Measurements from ENCODE around the gene CFAP74.

Gene CFAP74

GRCh38 chr1:2031546-2032540, 28.3 kb upstream of the CFAP74 start:
- H3K9ac ChIP-seq (ENCODE audit: low read depth, low read length): no peak overlapping the region
- peaks cover 3% of the 10 kb centered on the region; the same call in 1 of the 2 replicates for H3K4me1 ChIP-seq (ENCODE audit: insufficient read depth, low read length)
- H3K9me3 ChIP-seq (ENCODE audit: control insufficient read depth, insufficient read depth, low read length): no peaks in the 10 kb centered on the region
- H3K36me3 ChIP-seq (ENCODE audit: insufficient read depth, low read length): no peaks in the 10 kb centered on the region

- no peak overlapping the region for H3K9ac ChIP-seq (ENCODE audit: low read depth, low read length)
- H3K9me3 ChIP-seq (ENCODE audit: control insufficient read depth, insufficient read depth, low read length): no peaks in the 10 kb centered on the region
- H3K4me1 ChIP-seq (ENCODE audit: insufficient read depth, low read length): peaks cover 3% of the 10 kb centered on the region; the same call in 1 of the 2 replicates
- H3K36me3 ChIP-seq (ENCODE audit: insufficient read depth, low read length): no peaks in the 10 kb centered on the region
Measured at GRCh38 chr1:2030076-2030871, 26.7 kb upstream of the CFAP74 start.

GRCh38 chr1:2029561-2029960, 26.0 kb upstream of the CFAP74 start:
- H3K9ac ChIP-seq (ENCODE audit: low read depth, low read length): no peak overlapping the region
- H3K36me3 ChIP-seq (ENCODE audit: insufficient read depth, low read length): no peaks in the 10 kb centered on the region
- H3K4me1 ChIP-seq (ENCODE audit: insufficient read depth, low read length): peaks cover 3% of the 10 kb centered on the region; the same call in 1 of the 2 replicates
- H3K9me3 ChIP-seq (ENCODE audit: control insufficient read depth, insufficient read depth, low read length): no peaks in the 10 kb centered on the region

GRCh38 chr1:2028870-2029560, 25.4 kb upstream of the CFAP74 start:
- Histone ChIP-seq H3K4me1 (ENCODE audit: insufficient read depth, low read length) (peaks cover 3% of the 10 kb centered on the region; the same call in 1 of the 2 replicates), H3K9me3 (ENCODE audit: control insufficient read depth, insufficient read depth, low read length) (no peaks in the 10 kb centered on the region), H3K9ac (ENCODE audit: low read depth, low read length) (no peak overlapping the region), H3K36me3 (ENCODE audit: insufficient read depth, low read length) (no peaks in the 10 kb centered on the region)

GRCh38 chr1:2027961-2028583, 24.5 kb upstream of the CFAP74 start:
- Histone ChIP-seq H3K4me1 (ENCODE audit: insufficient read depth, low read length) (peaks cover 3% of the 10 kb centered on the region; the same call in 1 of the 2 replicates), H3K9me3 (ENCODE audit: control insufficient read depth, insufficient read depth, low read length) (no peaks in the 10 kb centered on the region), H3K36me3 (ENCODE audit: insufficient read depth, low read length) (no peaks in the 10 kb centered on the region), H3K9ac (ENCODE audit: low read depth, low read length) (no peak overlapping the region)

- no peaks in the 10 kb centered on the region for H3K4me1 ChIP-seq (ENCODE audit: insufficient read depth, low read length)
Measured at GRCh38 chr1:2025491-2025981, 21.9 kb upstream of the CFAP74 start.

GRCh38 chr1:2024887-2025286, 21.3 kb upstream of the CFAP74 start:
- H3K4me1 ChIP-seq (ENCODE audit: insufficient read depth, low read length): no peaks in the 10 kb centered on the region
- no peak overlapping the region for H3K9ac ChIP-seq (ENCODE audit: low read depth, low read length)
- no peaks in the 10 kb centered on the region for H3K9me3 ChIP-seq (ENCODE audit: control insufficient read depth, insufficient read depth, low read length)
- H3K36me3 ChIP-seq (ENCODE audit: insufficient read depth, low read length): no peaks in the 10 kb centered on the region

More at GRCh38 chr1:2025491-2025981, 21.9 kb upstream of the CFAP74 start:
- H3K9ac ChIP-seq (ENCODE audit: low read depth, low read length): no peak overlapping the region
- H3K9me3 ChIP-seq (ENCODE audit: control insufficient read depth, insufficient read depth, low read length): no peaks in the 10 kb centered on the region
- no peaks in the 10 kb centered on the region for H3K36me3 ChIP-seq (ENCODE audit: insufficient read depth, low read length)

GRCh38 chr1:2024451-2024850, 20.9 kb upstream of the CFAP74 start:
- Histone ChIP-seq H3K36me3 (ENCODE audit: insufficient read depth, low read length) (no peaks in the 10 kb centered on the region), H3K9ac (ENCODE audit: low read depth, low read length) (no peak overlapping the region), H3K9me3 (ENCODE audit: control insufficient read depth, insufficient read depth, low read length) (no peaks in the 10 kb centered on the region), H3K4me1 (ENCODE audit: insufficient read depth, low read length) (no peaks in the 10 kb centered on the region; the same call in 1 of the 2 replicates)

GRCh38 chr1:2023187-2023586, 19.6 kb upstream of the CFAP74 start:
- H3K36me3 ChIP-seq (ENCODE audit: insufficient read depth, low read length): no peaks in the 10 kb centered on the region
- no peak overlapping the region for H3K9ac ChIP-seq (ENCODE audit: low read depth, low read length)
- no peaks in the 10 kb centered on the region for H3K9me3 ChIP-seq (ENCODE audit: control insufficient read depth, insufficient read depth, low read length)
- H3K4me1 ChIP-seq (ENCODE audit: insufficient read depth, low read length): peaks cover 3% of the 10 kb centered on the region; the same call in 1 of the 2 replicates

GRCh38 chr1:2022063-2022770, 18.6 kb upstream of the CFAP74 start:
- no peaks in the 10 kb centered on the region for H3K36me3 ChIP-seq (ENCODE audit: insufficient read depth, low read length)
- H3K9ac ChIP-seq (ENCODE audit: low read depth, low read length): no peak overlapping the region
- peaks cover 3% of the 10 kb centered on the region; the same call in 1 of the 2 replicates for H3K4me1 ChIP-seq (ENCODE audit: insufficient read depth, low read length)
- no peaks in the 10 kb centered on the region for H3K9me3 ChIP-seq (ENCODE audit: control insufficient read depth, insufficient read depth, low read length)

GRCh38 chr1:2021550-2021949, 18.0 kb upstream of the CFAP74 start:
- H3K4me1 ChIP-seq (ENCODE audit: insufficient read depth, low read length): peaks cover 3% of the 10 kb centered on the region; the same call in 1 of the 2 replicates
- H3K9ac ChIP-seq (ENCODE audit: low read depth, low read length): no peak overlapping the region
- H3K9me3 ChIP-seq (ENCODE audit: control insufficient read depth, insufficient read depth, low read length): no peaks in the 10 kb centered on the region
- H3K36me3 ChIP-seq (ENCODE audit: insufficient read depth, low read length): no peaks in the 10 kb centered on the region

- no peaks in the 10 kb centered on the region for H3K9me3 ChIP-seq (ENCODE audit: control insufficient read depth, insufficient read depth, low read length)
- no peak overlapping the region for H3K9ac ChIP-seq (ENCODE audit: low read depth, low read length)
- H3K4me1 ChIP-seq (ENCODE audit: insufficient read depth, low read length): peaks cover 7% of the 10 kb centered on the region; the same call in 1 of the 2 replicates
- H3K36me3 ChIP-seq (ENCODE audit: insufficient read depth, low read length): no peaks in the 10 kb centered on the region
Measured at GRCh38 chr1:2020310-2020655, 16.7 kb upstream of the CFAP74 start.

Measured in ES-I3 (cell line).